HG03066 (cell line): Measurements from ENCODE around the gene TP53I13.
A peak's percentile ranks its signal among the peaks of the same experiment; 100 is the strongest.

Experiments used
- ATAC-seq: cut with Tn5 transposase; IDR thresholded peaks from one replicate; pipeline ENCODE4 v1.9.1; 2021; ENCODE audit warnings: low read depth; ENCODE audit not compliant: unreplicated experiment

TP53I13 gene

GRCh38 chr17:29578626-29579485, 10.4 kb downstream of the TP53I13 start:
- no peak for ATAC-seq

DNA sequence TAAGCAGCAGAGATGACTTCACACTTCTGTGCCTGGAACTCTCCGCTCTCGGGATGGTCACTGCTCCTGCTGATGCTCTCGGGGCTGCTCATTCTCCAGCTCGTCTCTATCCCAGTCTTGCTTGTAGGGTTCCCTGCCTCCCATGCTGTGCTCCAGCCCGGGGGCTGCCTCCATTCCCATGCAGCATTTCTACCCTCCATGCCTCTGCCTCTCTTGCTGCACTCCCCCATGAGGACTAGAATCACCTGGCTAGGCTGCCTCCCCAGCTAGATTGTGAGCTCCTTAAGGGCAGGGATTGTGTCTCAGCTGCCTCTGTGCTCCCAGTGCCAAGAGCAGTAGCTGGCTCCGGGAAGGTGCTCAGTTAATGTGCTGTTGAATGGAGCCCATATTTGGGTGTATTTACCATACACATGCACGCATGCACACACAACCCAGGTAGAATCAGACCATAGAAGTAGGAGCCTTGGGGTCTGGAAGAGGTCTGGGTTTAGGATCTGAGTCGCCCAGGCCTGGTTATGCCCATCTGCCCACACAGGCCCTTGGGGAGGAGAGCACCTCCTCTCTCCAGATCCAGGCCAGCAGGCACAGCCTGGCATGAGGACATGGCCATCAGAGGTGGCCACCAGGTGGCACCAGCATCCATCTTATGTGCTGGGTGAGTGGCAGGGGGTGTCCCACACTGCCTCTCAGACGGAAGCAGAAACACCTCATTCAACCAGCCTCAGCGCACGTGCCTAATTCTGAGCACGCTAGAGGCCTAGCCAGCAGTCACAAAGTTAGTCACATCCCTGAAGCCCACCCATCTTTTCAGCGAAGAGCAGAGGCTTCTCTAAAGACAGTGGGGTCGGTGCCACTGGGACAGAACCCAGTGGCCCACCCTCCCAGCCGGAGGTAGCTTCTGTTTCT, 11.6 kb downstream of the TP53I13 start:
- peak; percentile 59 for ATAC-seq

GRCh38 chr17:29581583-29582253, 13.2 kb downstream of the TP53I13 start:
- no peak for ATAC-seq

- ATAC-seq = no peak
Observed at GRCh38 chr17:29582254-29582765, 13.8 kb downstream of the TP53I13 start.

DNA sequence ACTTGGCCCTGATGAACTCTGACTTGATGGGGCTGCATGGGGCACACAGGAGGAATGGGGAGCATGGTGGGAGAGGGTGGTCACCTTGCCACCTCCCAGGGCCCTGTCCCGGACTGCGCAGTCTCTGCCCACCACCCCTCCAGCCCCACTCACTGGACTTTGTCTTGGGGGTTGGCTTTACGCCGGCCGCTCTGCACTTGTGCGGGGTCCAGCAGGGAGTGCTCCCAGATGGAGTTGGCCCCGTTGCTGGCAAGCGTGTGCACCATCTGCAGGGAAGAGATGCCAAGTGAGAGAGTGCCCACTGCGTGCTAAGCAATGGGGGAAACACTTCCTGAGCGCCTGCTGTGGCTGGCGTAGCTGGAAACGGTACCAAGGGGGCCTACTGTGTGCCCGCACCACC, 14.3 kb downstream of the TP53I13 start:
- no peak for ATAC-seq

- ATAC-seq = no peak
Observed at GRCh38 chr17:29583324-29584248, 15.1 kb downstream of the TP53I13 start.

GRCh38 chr17:29584452-29585079, 16.1 kb downstream of the TP53I13 start:
- ATAC-seq = no peak

GRCh38 chr17:29585080-29585751, 16.7 kb downstream of the TP53I13 start:
- no peak for ATAC-seq

DNA sequence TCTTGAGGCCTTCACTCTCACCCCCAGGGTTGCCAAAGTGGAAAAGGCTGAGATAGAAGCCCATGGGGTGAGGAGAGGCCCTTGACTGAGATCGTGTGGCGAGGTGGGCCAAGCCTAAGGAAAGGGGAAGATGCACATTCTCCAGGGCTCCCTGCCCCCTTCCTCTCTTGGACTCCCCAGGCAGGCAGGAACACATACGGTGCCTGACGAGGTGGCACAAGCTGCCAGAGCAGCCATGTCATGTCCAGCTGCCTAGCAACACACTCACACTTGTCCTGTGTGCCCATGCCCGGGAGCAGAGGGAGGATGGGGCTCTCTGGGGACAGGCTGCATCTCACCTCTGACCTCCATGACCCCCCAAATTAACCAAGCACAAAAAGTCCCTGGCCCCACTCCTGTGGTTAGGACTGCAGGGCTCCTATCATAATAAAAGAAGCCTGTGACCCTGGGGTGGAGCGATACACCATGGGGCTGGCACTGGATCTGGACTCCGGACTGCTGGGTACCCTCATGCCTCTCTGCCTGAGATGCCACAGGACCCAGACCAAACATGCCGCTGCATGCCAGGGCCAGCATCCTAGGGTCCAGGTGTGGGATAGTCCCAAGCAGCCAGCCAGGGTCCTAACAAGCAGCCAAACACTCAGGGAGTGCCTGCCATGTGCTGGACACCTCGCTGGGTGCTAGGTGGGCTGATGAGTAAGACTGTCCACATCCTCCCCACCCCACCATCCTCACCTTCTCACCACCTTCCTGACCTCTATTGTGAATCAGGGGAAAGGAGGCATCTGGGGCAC, 18.4 kb downstream of the TP53I13 start:
- ATAC-seq = no peak

- ATAC-seq = no peak
Observed at GRCh38 chr17:29587591-29587990, 19.1 kb downstream of the TP53I13 start.

GRCh38 chr17:29588017-29588561, 19.6 kb downstream of the TP53I13 start:
- ATAC-seq = no peak

DNA sequence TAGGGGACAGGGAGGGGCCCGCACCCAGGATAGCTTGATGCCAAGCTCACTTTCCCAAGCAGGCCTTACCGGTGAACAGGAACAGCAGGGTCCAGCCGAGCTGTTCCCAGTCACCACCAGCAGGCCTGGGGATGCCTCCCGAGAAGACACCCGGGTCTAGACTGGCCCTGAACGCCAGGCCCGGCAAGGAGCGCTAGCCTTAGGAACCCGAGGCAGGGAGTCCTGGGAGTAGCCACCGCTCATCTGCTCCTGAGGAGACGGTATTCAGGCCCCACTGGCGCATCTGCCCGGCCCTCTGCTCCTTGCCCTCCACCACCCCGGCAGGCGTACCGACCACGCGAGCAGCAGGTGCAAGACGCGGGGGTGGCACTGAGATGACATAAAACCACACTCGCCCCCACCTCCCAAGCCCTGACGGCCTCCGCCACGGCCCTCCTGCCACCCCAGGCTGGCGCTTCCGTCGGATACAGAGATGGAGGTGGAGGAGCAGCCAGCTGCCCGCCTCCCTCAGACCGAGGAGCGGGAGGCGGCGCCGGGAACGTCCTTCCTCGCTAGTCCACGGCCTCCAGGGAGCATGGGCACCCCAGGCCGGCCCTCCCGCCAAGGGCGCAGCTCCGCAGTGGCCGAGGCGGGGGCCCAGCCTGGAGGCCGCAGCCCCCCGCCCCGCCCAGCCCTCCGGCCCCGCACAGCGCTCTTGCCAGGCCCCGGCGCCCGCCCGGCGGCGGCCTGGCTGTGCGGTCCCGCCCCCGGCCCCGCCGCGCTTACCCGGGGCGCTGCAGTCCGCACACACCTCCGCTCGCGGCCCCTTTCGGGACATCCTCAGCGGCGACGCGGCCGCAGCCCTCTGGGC, 20.3 kb downstream of the TP53I13 start:
- no peak for ATAC-seq

GRCh38 chr17:29589524-29590410, 21.3 kb downstream of the TP53I13 start, which contains the start of gene GIT1:
TSS of gene GIT1 (minus strand) at chr17:29589648. CDS start at chr17:29589378, 270 bp downstream.
- ATAC-seq = peak; percentile 48

- ATAC-seq = no peak
Observed at GRCh38 chr17:29590411-29591145, 22.1 kb downstream of the TP53I13 start.
